Vagina (tissue), 2 donors: ENCODE measurements around the gene IL6ST.
A peak's percentile ranks its signal among the peaks of the same experiment; 100 is the strongest.

Experiments
- POLR2A ChIP-seq, 2 donors: fragments of 450-650 bp; IDR thresholded peaks; one replicate each; pipeline ENCODE4 v1.6.1; 2017; ENCODE audit warnings: antibody characterized with exemption in 2 of 2, mild to moderate bottlenecking in 2 of 2, moderate library complexity in 2 of 2
- POLR2AphosphoS5 ChIP-seq, 2 donors: sonication (generic); formaldehyde crosslinking; IDR thresholded peaks; one replicate each; pipeline ENCODE4 v1.9.0; 2017; ENCODE audit warnings: antibody characterized with exemption in 2 of 2, mild to moderate bottlenecking in 2 of 2, low read depth in 1 of 2; ENCODE audit not compliant: insufficient read depth in 1 of 2

- TF ChIP-seq POLR2A (IDR thresholded peaks at IDR 0.05) = no peak
- TF ChIP-seq POLR2AphosphoS5 (IDR thresholded peaks at IDR 0.05; ENCODE audit: insufficient read depth in 1 of 2, low read depth in 1 of 2) = peak in 1 of 2 donors; percentile 64
Measured at GRCh38 chr5:55993013-55993412, 1.8 kb downstream of the IL6ST start.
